ENCODE results near the gene IPPK.
"Not testable (repeated sequence)": the region's sequence is repeated elsewhere in the genome, so short reads cannot be mapped to it uniquely, and the experiment has no call there.

Gene IPPK

GRCh38 chr9:92612292-92612691 is 57.6 kb downstream of the IPPK start:
- DNase-seq = no peak

GRCh38 chr9:92611621-92612285 is 58.2 kb downstream of the IPPK start:
- no peak for DNase-seq

DNA sequence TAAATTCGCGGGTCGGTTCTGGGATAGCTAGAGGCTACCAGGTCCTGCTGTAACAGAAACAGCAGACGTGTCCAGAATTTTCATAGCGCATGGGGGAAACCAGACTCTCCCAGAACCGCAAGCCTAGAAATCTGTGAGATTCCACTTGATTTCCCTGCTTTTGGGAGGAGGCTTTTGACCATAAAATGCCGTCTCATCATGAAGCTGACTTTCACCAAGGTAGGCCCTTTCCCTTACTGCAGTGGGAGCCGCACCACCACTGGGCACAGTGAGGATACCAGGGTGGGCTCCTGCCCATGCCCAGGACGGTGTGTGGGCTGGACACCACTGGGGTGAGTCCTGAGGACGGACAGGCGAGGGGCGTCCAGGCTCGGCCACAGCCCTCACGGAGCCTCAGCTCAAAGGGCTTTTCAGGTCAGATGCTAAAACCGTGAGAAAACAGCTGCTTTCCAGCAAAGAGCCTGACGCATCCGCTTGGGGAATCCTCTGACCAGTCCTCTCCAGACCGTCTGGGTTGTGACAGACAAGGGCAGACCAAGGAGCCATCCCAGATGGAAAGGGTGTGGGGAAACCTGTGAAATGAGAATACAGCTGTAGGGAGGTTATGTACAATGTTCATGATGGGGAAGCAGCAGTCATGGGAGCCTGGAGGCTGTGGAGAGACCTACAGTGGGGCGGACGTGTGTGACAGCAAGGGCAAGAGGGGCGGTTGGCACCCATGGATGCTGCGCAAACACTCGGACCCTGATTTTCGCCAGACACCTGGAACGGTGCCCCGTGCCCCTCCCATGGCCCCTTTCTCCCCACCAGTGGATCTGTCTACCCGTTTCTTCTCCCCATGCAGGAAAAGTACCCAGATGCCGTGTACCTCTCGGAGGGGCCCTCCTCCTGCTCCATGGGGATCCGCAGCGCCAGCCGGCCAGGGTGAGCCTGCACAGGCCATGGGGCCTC is 59.2 kb downstream of the IPPK start:
- DNase-seq = no peak

DNA sequence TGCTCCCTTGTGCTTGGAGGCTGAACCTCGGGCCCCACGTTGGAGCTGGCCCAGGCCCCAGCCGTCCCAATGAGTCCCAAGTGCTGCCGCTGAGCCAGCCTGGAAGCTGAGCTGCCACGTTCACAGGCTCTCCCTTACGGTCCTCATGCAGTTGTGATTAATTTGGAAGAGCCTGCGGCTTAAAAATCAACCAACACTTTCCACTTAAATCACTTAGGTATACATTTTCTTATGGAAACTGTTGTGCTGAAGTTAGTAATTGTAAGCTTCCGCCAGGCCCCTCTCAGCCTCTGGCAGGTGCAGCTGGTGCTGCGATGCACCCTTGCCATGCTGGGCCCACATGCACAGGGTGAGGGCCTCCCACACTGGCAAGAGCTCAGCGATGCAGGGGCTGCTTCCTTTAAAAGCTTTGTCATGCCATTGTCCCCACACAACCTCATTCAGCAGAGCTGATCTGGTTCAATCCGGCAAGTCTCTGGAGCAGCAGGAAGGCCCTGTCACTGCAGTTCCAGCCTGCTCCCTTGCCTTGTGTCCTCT is 61.0 kb downstream of the IPPK start:
- no peak for DNase-seq

DNA sequence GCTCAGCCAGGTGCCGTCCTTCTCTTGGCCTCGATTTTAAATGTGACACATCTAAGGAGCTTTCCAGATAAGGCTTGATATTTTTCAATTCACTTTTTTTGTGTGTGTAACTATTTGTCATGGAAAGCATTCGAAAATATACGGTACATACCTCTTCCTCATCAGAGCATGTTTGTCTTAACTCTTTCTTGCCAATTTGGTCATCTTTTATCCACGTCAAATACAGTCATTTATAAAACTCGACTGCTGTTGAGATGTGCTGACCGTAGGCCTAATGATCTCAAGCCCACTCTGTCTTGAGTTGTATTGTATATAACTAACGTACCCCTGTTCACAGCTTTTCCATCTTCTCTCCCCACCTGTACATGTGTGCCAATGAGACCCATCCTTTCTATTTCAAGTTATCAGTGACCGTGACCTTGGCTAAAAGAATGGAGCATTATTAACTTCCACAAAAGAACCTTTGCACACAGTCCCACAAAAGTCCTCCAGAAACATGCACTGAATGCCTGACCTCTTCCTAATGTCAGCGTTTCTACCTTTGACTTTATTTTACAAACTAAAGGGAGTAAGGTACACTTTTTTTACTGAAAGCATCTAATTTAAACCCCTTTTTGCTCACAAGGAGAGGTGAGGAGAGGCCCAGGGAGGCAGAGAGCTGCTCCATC is 61.6 kb downstream of the IPPK start:
- no peak for DNase-seq

- no peak for DNase-seq
These were observed 62.2 kb downstream of the IPPK start for GRCh38 chr9:92607773-92608172.

GRCh38 chr9:92607088-92607487 is 62.8 kb downstream of the IPPK start:
- DNase-seq = no peak

DNA sequence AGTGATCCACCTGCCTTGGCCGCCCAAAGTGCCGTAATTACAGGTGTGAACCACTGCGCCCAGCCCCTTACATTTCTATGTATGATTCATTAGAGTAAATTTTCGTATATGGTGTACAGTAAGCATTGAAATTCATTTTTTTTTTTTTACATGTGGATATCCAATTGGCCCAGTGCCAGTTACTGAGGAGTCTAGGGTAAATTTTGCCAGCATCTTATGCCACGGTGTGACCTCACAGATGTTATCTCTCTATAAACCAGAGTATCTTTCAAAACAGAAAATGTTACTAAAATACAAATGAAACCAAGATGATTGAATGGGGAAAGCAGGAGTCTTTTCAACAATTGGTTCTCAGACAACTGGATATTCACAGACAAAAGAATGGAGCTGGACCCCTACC is 64.7 kb downstream of the IPPK start:
- no peak for DNase-seq

- DNase-seq = no peak
These were observed 65.9 kb downstream of the IPPK start for GRCh38 chr9:92603990-92604389.

DNA sequence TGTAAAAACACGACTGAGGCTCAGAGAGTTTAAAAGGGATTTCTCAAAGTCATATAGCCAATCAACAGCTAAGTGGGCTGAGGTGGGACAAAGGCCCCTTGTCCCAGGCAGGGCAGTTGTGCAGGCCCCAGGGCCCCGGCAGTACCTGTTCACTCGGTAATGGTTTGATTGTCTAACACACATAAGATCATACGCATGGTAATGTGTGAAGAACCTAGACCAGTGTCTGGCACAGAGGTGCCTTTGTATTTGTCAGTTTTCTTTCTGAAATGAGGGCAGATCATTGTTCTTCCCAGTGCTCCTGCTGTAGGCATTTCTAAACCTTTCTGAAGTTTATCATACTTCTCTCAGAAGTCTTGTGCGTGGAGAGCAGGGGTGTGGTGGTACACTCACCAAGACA is 66.8 kb downstream of the IPPK start:
- DNase-seq = no peak

- no peak for DNase-seq
These were observed 67.5 kb downstream of the IPPK start for GRCh38 chr9:92602413-92602812.

DNA sequence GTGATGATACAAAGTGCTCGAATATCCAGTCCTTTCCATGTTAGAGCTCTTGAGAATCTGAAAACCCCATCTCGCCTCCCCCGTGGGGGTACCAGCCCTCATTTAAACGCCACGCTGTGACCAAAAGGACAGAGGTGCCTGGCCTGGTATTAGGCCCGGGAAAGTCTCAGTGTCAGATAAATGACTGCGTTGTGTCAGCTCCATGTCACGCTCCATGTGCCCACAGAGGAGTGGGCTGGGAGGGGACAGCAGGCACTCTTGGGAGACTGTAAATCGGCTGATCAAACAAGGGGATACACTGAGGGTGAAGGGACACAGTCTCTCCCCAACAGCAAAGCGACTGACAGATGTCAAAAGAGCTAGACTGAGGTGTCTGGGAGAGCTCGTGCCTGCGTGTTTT is 68.5 kb downstream of the IPPK start:
- no peak for DNase-seq

- DNase-seq = no peak
These were observed 69.3 kb downstream of the IPPK start for GRCh38 chr9:92600462-92601261.

GRCh38 chr9:92599938-92600461 is 69.9 kb downstream of the IPPK start:
- no peak for DNase-seq

- DNase-seq = no peak
These were observed 71.5 kb downstream of the IPPK start for GRCh38 chr9:92598382-92598781.

DNA sequence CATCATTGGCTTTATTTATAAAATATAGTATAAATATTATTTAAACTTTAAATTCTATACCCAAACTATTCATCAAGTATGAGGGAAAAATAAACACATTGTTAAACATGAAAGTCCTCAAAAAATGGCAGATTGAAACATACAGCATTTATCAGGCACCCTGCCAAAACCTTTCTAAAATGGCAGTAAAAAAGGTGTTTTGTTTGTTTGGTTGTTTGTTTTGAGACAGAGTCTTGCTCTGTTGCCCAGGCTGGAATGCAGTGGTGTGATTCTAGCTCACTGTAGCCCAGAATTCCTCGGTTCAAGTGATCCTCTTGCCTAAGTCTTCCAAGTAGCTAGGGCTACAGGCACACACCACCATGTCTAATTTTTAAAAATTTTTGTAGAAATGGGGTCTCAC is 74.0 kb downstream of the IPPK start:
- DNase-seq = no peak

DNA sequence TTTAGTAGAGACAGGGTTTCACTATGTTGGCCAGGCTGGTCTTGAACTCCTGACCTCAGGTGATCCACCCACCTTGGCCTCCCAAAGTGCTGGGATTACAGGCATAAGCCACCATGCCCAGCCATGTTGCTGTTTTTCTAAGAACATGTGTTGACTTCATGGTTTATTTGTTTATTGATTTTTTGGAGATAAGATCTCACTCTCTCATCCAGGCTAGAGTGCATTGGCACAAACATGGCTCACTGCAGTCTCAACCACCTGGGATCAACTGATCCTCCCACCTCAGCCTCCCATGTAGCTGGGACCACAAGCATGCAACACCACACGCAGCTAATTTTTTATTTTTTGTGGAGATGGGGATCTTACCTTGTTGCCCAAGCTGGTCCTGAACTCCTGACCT is 74.9 kb downstream of the IPPK start:
- not testable (repeated sequence) for DNase-seq

DNA sequence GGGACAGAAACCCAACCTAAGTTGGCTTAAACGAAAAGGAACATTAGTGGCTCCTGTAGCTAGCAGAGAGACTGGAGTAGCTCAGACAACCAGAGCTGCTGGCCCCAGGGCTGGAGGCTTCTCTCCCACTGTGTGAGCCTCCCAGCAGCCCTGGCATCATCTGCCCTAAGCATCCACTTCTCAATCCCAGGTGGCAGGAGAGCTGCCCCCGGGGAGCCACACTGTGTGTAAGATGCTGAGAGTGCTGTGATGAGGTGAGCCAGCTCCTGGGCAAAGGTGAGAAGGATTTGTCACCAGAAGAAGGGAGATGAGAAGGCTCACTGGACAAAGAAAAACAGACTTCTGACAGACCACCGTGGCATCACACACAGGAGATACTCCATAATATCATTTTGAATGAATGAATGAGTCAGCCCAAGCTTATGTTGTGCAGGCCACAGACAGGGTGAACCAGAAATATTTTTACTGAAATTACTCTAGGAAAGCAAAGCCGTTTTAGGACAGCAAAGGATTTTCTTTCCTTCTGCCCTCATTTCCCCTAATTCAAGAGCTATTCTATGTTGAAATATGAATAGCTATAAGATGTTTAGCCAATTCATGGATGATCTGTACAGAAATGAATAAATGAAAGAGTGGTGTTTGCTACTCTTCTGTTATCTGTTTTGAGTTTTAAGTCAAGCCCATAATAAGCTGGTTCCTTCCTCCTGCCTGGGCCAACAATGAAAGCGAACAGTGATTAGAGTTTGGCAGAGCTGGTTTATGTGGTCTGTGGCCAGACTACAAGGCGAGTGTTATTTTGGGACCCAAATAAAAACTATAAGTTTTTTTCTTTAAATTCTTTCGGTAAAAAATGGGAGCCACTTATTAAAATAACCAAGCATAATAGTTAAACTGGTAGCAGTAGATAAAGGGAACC is 76.7 kb downstream of the IPPK start:
- DNase-seq = no peak

DNA sequence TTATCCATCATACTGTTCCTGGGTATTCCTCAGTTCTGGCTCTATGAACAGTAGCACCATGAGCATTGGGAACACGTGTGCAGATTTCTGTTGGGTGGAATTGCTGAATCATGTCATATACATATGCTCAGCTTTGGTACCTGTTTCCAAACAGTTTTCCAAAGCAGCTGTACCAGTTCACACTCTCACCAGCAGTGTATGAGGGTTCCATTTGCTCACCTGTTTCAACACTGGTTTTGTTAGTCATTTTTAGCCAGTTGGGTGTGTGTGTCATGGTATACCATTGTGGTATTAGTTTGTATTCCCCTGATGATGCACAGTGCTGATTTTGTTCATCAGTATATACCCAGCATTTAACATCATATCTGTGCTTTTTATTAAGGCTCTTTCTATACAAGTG is 77.4 kb downstream of the IPPK start:
- DNase-seq = no peak

- no peak for DNase-seq
These were observed 79.6 kb downstream of the IPPK start for GRCh38 chr9:92590377-92590776.

DNA sequence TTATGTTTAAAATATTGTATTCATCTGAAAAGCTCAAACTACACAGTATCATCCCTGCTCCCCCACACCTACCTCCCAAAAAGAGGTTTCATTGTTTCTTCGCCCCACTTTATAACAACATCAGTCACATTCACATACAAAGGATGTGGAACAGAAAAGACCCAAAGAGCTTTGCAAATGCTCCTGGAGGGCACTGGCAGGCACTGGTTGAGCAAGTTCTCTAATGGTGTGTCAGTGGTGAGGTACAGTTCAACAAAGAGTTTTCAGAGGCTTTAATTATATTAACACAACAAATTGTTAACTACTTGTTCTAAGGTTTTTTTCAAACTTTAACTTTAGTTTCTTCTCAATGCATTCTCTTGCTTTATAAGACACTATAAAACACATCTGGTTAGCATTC is 80.0 kb downstream of the IPPK start:
- no peak for DNase-seq

Data from activated CD8-positive, alpha-beta memory T cell treated with anti-CD3 and anti-CD28 coated beads, Interleukin-2, amount 50 U/mL, for 4 hours (primary cell).